Measurements from ENCODE around the gene POLR3C. TPM values are rescaled to one million over a fixed set of nuclear protein-coding genes. Genes with fewer than 3 reads are reported as not detected.
A peak's percentile ranks its signal among the peaks of the same experiment; 100 is the strongest.

Gene POLR3C
- total RNA-seq, 1 donor from 2014 or later: 49.2 TPM

GRCh38 chr1:145845514-145846161 lies 21.6 kb downstream of the POLR3C start, which contains the start of gene NUDT17:
Gene NUDT17 (plus strand): TSS chr1:145845630. CDS start chr1:145845641, 11 bp downstream.
- H3K4me3 ChIP-seq (ENCODE audit: low read depth, low read length): peak within 1 kb of the TSS; percentile 68
- peak; percentile 99 for TF ChIP-seq CTCF (conservative IDR thresholded peaks at IDR 0.05; ENCODE audit: low read depth, low read length)
- DNase-seq (ENCODE audit: low read depth): no peak

GRCh38 chr1:145846201-145846612 lies 22.2 kb downstream of the POLR3C start:
- peak overlapping the region; percentile 68 for H3K4me3 ChIP-seq (ENCODE audit: low read depth, low read length)
- no peak for DNase-seq (ENCODE audit: low read depth)
- TF ChIP-seq CTCF (conservative IDR thresholded peaks at IDR 0.05; ENCODE audit: low read depth, low read length): peak; percentile 70

- DNase-seq (ENCODE audit: low read depth): no peak
- TF ChIP-seq CTCF (conservative IDR thresholded peaks at IDR 0.05; ENCODE audit: low read depth, low read length): no peak
- H3K4me3 ChIP-seq (ENCODE audit: low read depth, low read length): no peak overlapping the region
Measured at GRCh38 chr1:145847827-145848226, 23.8 kb downstream of the POLR3C start.

- H3K4me3 ChIP-seq (ENCODE audit: low read depth, low read length): no peak overlapping the region
- DNase-seq (ENCODE audit: low read depth): peak; percentile 23
- peak; percentile 58 for TF ChIP-seq CTCF (conservative IDR thresholded peaks at IDR 0.05; ENCODE audit: low read depth, low read length)
Measured at GRCh38 chr1:145849356-145850160, 25.6 kb downstream of the POLR3C start.

- no peak for DNase-seq (ENCODE audit: low read depth)
- H3K4me3 ChIP-seq (ENCODE audit: low read depth, low read length): no peak overlapping the region
- TF ChIP-seq CTCF (conservative IDR thresholded peaks at IDR 0.05; ENCODE audit: low read depth, low read length): peak; percentile 28
Measured at GRCh38 chr1:145855426-145855948, 31.5 kb downstream of the POLR3C start.

GRCh38 chr1:145857170-145857569 lies 33.2 kb downstream of the POLR3C start:
- no peak for TF ChIP-seq CTCF (conservative IDR thresholded peaks at IDR 0.05; ENCODE audit: low read depth, low read length)
- no peak overlapping the region for H3K4me3 ChIP-seq (ENCODE audit: low read depth, low read length)
- no peak for DNase-seq (ENCODE audit: low read depth)

All from epithelial cell of proximal tubule (primary cell).